ENCODE data around the gene LRRC8D. TPM values are rescaled to one million over a fixed set of nuclear protein-coding genes. Genes with fewer than 3 reads are reported as not detected.

Gene LRRC8D
- total RNA-seq, 3 donors from 2014 or later (not counting 1 experiment from before 2014, with no cell fraction given): 16.2 to 26.2 (median 17.1) TPM

- Mint-ChIP-seq H3K4me1 (peaks cover 24 to 31% of the 10 kb centered on the region in 2 donors), H3K27me3 (ENCODE audit: low read depth in 2 of 2) (no peaks in the 10 kb centered on the region), H3K4me3 (no peak overlapping the region), H3K9me3 (no peaks in the 10 kb centered on the region), H3K36me3 (no peaks in the 10 kb centered on the region), H3K27ac (peak overlapping the region; percentile 8 to 16)
- H3K9me3 ChIP-seq (ENCODE audit: control insufficient read depth, insufficient read depth, low read length): no peaks in the 10 kb centered on the region
- WGBS (ENCODE audit: insufficient coverage): 56% methylated on average over 6 of the region's 6 CpGs
- no peaks in the 10 kb centered on the region for H3K27me3 ChIP-seq (ENCODE audit: control insufficient read depth, insufficient read depth, low read length)
- H3K27ac ChIP-seq (ENCODE audit: low read length): no peak overlapping the region
- ATAC-seq: no peak
- DNase-seq: no peak
- H3K4me1 ChIP-seq (ENCODE audit: control insufficient read depth, insufficient read depth, low read length): peaks cover 20% of the 10 kb centered on the region
- TF ChIP-seq CTCF (IDR thresholded peaks at IDR 0.05): no peak
- H3K4me3 ChIP-seq (ENCODE audit: low read length): no peak overlapping the region
- intact Hi-C loops (cut with micrococcal nuclease): loop anchor here (5.0 kb wide), 1 partner anchor 174 kb away; the partner anchor contains the start of gene ZNF326
- no peaks in the 10 kb centered on the region for H3K36me3 ChIP-seq (ENCODE audit: control insufficient read depth, insufficient read depth, low read length)
These were observed 3.0 kb downstream of the LRRC8D start for GRCh38 chr1:89823679-89824292.

- H3K36me3 ChIP-seq (ENCODE audit: control insufficient read depth, insufficient read depth, low read length): no peaks in the 10 kb centered on the region
- Mint-ChIP-seq H3K4me3 (no peak overlapping the region), H3K27me3 (ENCODE audit: low read depth in 2 of 2) (no peaks in the 10 kb centered on the region), H3K36me3 (no peaks in the 10 kb centered on the region), H3K4me1 (peaks cover 11 to 16% of the 10 kb centered on the region in 2 donors), H3K27ac (no peak overlapping the region), H3K9me3 (no peaks in the 10 kb centered on the region)
- peaks cover 9% of the 10 kb centered on the region for H3K4me1 ChIP-seq (ENCODE audit: control insufficient read depth, insufficient read depth, low read length)
- intact Hi-C loops (cut with micrococcal nuclease): no loop called here
- TF ChIP-seq CTCF (IDR thresholded peaks at IDR 0.05): no peak
- 52% methylated on average over 3 of the region's 3 CpGs for WGBS (ENCODE audit: insufficient coverage)
- H3K9me3 ChIP-seq (ENCODE audit: control insufficient read depth, insufficient read depth, low read length): no peaks in the 10 kb centered on the region
- DNase-seq (no peak), ATAC-seq (no peak)
- no peak overlapping the region for H3K4me3 ChIP-seq (ENCODE audit: low read length)
- no peaks in the 10 kb centered on the region for H3K27me3 ChIP-seq (ENCODE audit: control insufficient read depth, insufficient read depth, low read length)
- H3K27ac ChIP-seq (ENCODE audit: low read length): no peak overlapping the region
These were observed 5.8 kb downstream of the LRRC8D start for GRCh38 chr1:89826594-89826993.

GRCh38 chr1:89827330-89827729 lies 6.5 kb downstream of the LRRC8D start:
- no peaks in the 10 kb centered on the region for H3K36me3 Mint-ChIP-seq
- no peak overlapping the region for H3K27ac Mint-ChIP-seq
- no peaks in the 10 kb centered on the region for H3K27me3 Mint-ChIP-seq (ENCODE audit: low read depth in 2 of 2)
- DNase-seq (no peak), ATAC-seq (no peak)
- Histone ChIP-seq H3K9me3 (ENCODE audit: control insufficient read depth, insufficient read depth, low read length) (no peaks in the 10 kb centered on the region), H3K27me3 (ENCODE audit: control insufficient read depth, insufficient read depth, low read length) (no peaks in the 10 kb centered on the region), H3K4me1 (ENCODE audit: control insufficient read depth, insufficient read depth, low read length) (peaks cover 3% of the 10 kb centered on the region), H3K36me3 (ENCODE audit: control insufficient read depth, insufficient read depth, low read length) (no peaks in the 10 kb centered on the region), H3K4me3 (ENCODE audit: low read length) (no peak overlapping the region), H3K27ac (ENCODE audit: low read length) (no peak overlapping the region)
- no peak overlapping the region for H3K4me3 Mint-ChIP-seq
- TF ChIP-seq CTCF (IDR thresholded peaks at IDR 0.05): no peak
- WGBS (ENCODE audit: insufficient coverage): 96% methylated on average over 3 of the region's 3 CpGs
- intact Hi-C loops (cut with micrococcal nuclease): no loop called here
- peaks cover 6 to 9% of the 10 kb centered on the region in 2 donors for H3K4me1 Mint-ChIP-seq
- H3K9me3 Mint-ChIP-seq: no peaks in the 10 kb centered on the region

DNA sequence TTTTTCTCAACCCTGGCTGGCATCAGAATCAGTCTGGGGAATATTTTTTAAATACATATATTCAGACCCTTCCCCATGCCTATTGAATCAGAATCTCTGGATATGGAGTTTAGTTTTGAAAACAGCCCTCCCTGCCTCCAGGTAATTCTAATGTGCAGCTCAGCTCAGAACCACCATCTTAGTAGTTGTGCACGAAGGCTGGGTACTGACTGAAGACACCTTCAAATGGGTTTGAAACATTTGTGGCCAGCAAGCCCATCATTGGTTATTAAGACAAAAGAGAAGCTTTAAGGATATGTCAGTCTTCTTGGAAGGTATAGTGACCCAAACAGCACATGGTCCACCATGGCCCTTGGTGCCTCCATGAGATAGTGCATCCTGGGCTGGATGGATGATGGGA lies 7.1 kb downstream of the LRRC8D start:
- no peaks in the 10 kb centered on the region for H3K36me3 ChIP-seq (ENCODE audit: control insufficient read depth, insufficient read depth, low read length)
- no peaks in the 10 kb centered on the region for H3K4me1 ChIP-seq (ENCODE audit: control insufficient read depth, insufficient read depth, low read length)
- no peaks in the 10 kb centered on the region for H3K27me3 Mint-ChIP-seq (ENCODE audit: low read depth in 2 of 2)
- no peak overlapping the region for H3K4me3 ChIP-seq (ENCODE audit: low read length)
- no peaks in the 10 kb centered on the region for H3K9me3 Mint-ChIP-seq
- no peak for TF ChIP-seq CTCF (IDR thresholded peaks at IDR 0.05)
- no peak overlapping the region for H3K4me3 Mint-ChIP-seq
- 94% methylated on average over 1 of the region's 1 CpG for WGBS (ENCODE audit: insufficient coverage)
- DNase-seq (no peak), ATAC-seq (no peak)
- no peaks in the 10 kb centered on the region for H3K27me3 ChIP-seq (ENCODE audit: control insufficient read depth, insufficient read depth, low read length)
- H3K9me3 ChIP-seq (ENCODE audit: control insufficient read depth, insufficient read depth, low read length): no peaks in the 10 kb centered on the region
- H3K36me3 Mint-ChIP-seq: no peaks in the 10 kb centered on the region
- H3K27ac ChIP-seq (ENCODE audit: low read length): no peak overlapping the region
- intact Hi-C loops (cut with micrococcal nuclease): no loop called here
- H3K27ac Mint-ChIP-seq: no peak overlapping the region
- peaks cover 5 to 6% of the 10 kb centered on the region in 2 donors for H3K4me1 Mint-ChIP-seq

All from natural killer cell (primary cell).